GM13977 (cell line): ENCODE data around the gene SPTBN5.

Experiments
- DNase-seq: peaks from one replicate; pipeline ENCODE4 v3.0.0; 2012; ENCODE audit warnings: low spot score
- in situ Hi-C: fragments of 300-500 bp; cut with MboI; formaldehyde crosslinking; loops from one replicate; pipeline ENCODE4 v1.12.0; 2022; ENCODE audit warnings: low sequenced_read_pairs, low pct_unique_long_range_greater_than_20kb, mixed read lengths, inconsistent platforms; ENCODE audit not compliant: unreplicated experiment
- TF ChIP-seq, protein P1 (sequence below): IDR thresholded peaks from 2 replicates; pipeline ENCODE4 v1.5.1; 2012; ENCODE audit warnings: mild to moderate bottlenecking, control low read depth; ENCODE audit not compliant: insufficient read depth; ENCODE audit errors: extremely low read depth, missing control alignments

The SPTBN5 gene

GRCh38 chr15:41905036-41905793 lies 11.4 kb upstream of the SPTBN5 start:
- in situ Hi-C loops = no loop called here
- no peak for DNase-seq
- TF ChIP-seq, protein P1, sequence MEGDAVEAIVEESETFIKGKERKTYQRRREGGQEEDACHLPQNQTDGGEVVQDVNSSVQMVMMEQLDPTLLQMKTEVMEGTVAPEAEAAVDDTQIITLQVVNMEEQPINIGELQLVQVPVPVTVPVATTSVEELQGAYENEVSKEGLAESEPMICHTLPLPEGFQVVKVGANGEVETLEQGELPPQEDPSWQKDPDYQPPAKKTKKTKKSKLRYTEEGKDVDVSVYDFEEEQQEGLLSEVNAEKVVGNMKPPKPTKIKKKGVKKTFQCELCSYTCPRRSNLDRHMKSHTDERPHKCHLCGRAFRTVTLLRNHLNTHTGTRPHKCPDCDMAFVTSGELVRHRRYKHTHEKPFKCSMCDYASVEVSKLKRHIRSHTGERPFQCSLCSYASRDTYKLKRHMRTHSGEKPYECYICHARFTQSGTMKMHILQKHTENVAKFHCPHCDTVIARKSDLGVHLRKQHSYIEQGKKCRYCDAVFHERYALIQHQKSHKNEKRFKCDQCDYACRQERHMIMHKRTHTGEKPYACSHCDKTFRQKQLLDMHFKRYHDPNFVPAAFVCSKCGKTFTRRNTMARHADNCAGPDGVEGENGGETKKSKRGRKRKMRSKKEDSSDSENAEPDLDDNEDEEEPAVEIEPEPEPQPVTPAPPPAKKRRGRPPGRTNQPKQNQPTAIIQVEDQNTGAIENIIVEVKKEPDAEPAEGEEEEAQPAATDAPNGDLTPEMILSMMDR = no peak

DNA sequence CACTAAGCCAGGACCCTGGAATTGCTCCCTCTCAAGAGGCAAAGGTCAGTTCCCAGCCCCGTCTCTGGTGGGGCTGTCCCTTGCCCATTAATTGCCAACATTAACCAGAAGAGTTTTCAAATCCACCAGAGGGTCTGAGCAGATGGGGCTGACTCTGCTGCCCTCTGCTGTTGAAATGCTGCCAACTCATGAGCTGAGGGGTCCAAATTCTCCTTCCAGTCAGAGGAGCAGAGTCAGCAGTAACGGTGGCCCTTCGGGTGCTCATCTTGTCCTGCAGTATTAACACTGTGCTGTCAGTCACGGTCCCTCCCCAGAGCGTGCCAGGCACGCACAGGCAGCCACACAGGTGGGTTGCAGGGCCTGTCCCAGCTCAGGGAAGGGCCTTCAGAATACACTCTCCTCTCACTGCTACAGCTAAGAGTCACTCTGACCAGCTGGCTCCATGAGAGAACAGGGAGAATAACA lies 10.7 kb upstream of the SPTBN5 start:
- in situ Hi-C loops = no loop called here
- TF ChIP-seq, protein P1 = peak; percentile 84
- peak; percentile 89 for DNase-seq

GRCh38 chr15:41903782-41904181 lies 9.9 kb upstream of the SPTBN5 start:
- DNase-seq = no peak
- in situ Hi-C loops = no loop called here
- TF ChIP-seq, protein P1 = no peak

DNA sequence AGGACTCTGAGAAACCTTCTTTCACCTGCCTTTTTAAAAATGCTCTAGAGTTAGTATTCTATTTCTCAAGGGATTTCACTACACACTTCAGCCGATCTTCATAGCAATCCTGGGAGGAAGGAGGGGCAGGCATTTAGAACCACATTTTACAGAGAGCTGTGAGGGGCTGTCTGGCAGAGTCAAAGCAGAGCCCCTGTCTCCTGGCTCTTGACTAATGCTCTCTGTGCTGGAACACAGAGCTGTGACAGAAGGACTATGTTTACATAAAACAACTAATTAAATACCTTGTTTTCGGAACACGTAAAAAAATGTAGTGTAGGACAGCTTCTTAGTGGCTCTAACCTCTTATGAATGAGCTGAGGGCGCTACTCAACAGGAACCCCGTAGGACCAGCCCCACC lies 7.6 kb upstream of the SPTBN5 start:
- TF ChIP-seq, protein P1 = no peak
- DNase-seq = no peak
- in situ Hi-C loops = no loop called here

GRCh38 chr15:41900526-41901380 lies 6.9 kb upstream of the SPTBN5 start:
- TF ChIP-seq, protein P1 = no peak
- DNase-seq = no peak
- in situ Hi-C loops = no loop called here

GRCh38 chr15:41899854-41900442 lies 6.1 kb upstream of the SPTBN5 start:
- TF ChIP-seq, protein P1 = no peak
- DNase-seq = no peak
- in situ Hi-C loops = no loop called here
